Natural killer cell treated with Interleukin-12 subunit alpha and Interleukin-12 subunit beta and Interleukin-15 and Interleukin-18, amount 100 ng/mL, for 72 hours (primary cell): ENCODE measurements around the gene ADAM15. TPM values are rescaled to one million over a fixed set of nuclear protein-coding genes. Genes with fewer than 3 reads are reported as not detected.

Source experiments
- total RNA-seq, 2 donors: library from RNA; stranded (reverse); gene quantifications; one replicate each; pipeline ENCODE4 v1.2.3, GENCODE V29; 2022

Gene ADAM15
- total RNA-seq, 2 donors from 2014 or later: 42.1 to 107 TPM

Other genes with a start within 250 kb of the ADAM15 start
- under 1 TPM in 1 of 2 donors, not detected in 1; 0.08 TPM for gene KCNN3, start 181.0 kb upstream of the ADAM15 start, total RNA-seq
- gene PMVK, start 114.6 kb upstream of the ADAM15 start, total RNA-seq: 10 to 100 TPM; 28.8 to 53.9 TPM
- gene PBXIP1, start 95.2 kb upstream of the ADAM15 start, total RNA-seq: 10 to 100 TPM; 28.9 to 40.7 TPM
- 10 to 100 TPM; 27.4 to 36.0 TPM for gene PYGO2, start 89.5 kb upstream of the ADAM15 start, total RNA-seq
- 10 to 100 TPM; 72.3 to 72.7 TPM for gene SHC1, start 80.6 kb upstream of the ADAM15 start, total RNA-seq
- 10 to 100 TPM; 52.4 to 72.9 TPM for gene CKS1B, start 76.6 kb upstream of the ADAM15 start, total RNA-seq
- gene FLAD1, start 68.0 kb upstream of the ADAM15 start, total RNA-seq: 10 to 100 TPM; 53.1 to 84.2 TPM
- gene LENEP, start 57.7 kb upstream of the ADAM15 start, total RNA-seq: 1 to 10 TPM in 1 of 2 donors, under 1 TPM in 1; 0.48 to 4.3 TPM
- gene ZBTB7B, start 48.5 kb upstream of the ADAM15 start, total RNA-seq: 100 to 1,000 TPM in 1 of 2 donors, 10 to 100 TPM in 1; 78.4 to 107 TPM
- gene DCST2, start 17.5 kb upstream of the ADAM15 start, total RNA-seq: under 1 TPM in 1 of 2 donors, not detected in 1; 0.57 TPM
- gene DCST1, start 17.5 kb upstream of the ADAM15 start, total RNA-seq: not detected
- gene EFNA4, start 12.4 kb downstream of the ADAM15 start, total RNA-seq: 1 to 10 TPM; 1.7 to 4.7 TPM
- gene EFNA3, start 27.5 kb downstream of the ADAM15 start, total RNA-seq: 1 to 10 TPM in 1 of 2 donors, not detected in 1; 1.2 TPM
- not detected for gene EFNA1, start 76.6 kb downstream of the ADAM15 start, total RNA-seq
- gene SLC50A1, start 84.5 kb downstream of the ADAM15 start, total RNA-seq: 10 to 100 TPM; 28.8 to 36.3 TPM
- 10 to 100 TPM; 26.0 to 31.1 TPM for gene DPM3, start 89.2 kb downstream of the ADAM15 start, total RNA-seq
- 100 to 1,000 TPM; 149 to 223 TPM for gene KRTCAP2, start 122.0 kb downstream of the ADAM15 start, total RNA-seq
- gene TRIM46, start 122.5 kb downstream of the ADAM15 start, total RNA-seq: 1 to 10 TPM; 3.6 to 9.3 TPM
- gene THBS3, start 156.6 kb downstream of the ADAM15 start, total RNA-seq: 1 to 10 TPM; 4.1 to 9.4 TPM
- gene MTX1, start 157.4 kb downstream of the ADAM15 start, total RNA-seq: 10 to 100 TPM; 42.6 to 53.0 TPM
- 10 to 100 TPM; 12.3 to 38.0 TPM for gene ENTREP3, start 204.2 kb downstream of the ADAM15 start, total RNA-seq
- gene SCAMP3, start 211.0 kb downstream of the ADAM15 start, total RNA-seq: 100 to 1,000 TPM; 134 to 169 TPM
- 100 to 1,000 TPM in 1 of 2 donors, 10 to 100 TPM in 1; 77.1 to 117 TPM for gene CLK2, start 222.2 kb downstream of the ADAM15 start, total RNA-seq
- gene HCN3, start 226.1 kb downstream of the ADAM15 start, total RNA-seq: 1 to 10 TPM; 2.0 to 4.7 TPM